GM21381 (cell line): ENCODE data around the gene ASPSCR1.

Experiments used
- ATAC-seq: cut with Tn5 transposase; IDR thresholded peaks from one replicate; pipeline ENCODE4 v1.9.1; 2021; ENCODE audit warnings: mild to moderate bottlenecking, moderate library complexity; ENCODE audit not compliant: unreplicated experiment

ASPSCR1 gene

DNA sequence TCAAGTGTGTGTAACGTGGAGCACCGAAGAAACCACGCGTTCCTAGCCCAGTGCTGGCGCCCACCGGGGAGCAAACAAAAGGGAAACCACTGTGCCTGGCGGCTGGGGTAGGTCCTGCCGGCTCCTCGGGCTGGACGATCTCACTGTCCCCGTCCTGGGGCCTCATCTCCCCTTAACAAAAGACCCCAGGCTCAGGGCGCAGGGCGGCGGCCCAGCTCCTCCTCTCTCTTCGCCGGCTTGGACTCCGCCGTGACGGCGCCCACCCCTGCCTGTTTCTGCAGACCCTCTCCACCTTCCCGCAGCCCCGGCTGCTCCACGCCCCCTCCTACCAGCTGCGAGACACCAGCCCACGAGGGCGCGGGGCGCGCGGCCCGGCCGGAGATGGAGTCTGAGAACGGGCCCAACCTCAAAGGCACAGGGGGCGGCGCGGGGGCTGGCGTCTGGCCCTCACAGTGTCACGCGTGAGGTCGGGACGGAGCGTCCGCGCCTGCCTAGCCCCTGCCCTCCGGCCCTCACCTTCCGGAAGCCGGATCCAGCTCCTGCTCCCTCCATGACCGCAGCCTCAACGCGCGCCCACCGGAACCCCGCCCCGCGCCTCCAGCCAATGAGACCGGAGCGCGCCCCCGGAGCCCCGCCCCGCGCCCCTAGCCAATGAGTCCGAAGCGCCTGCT, 45.0 kb downstream of the ASPSCR1 start, which contains the start of gene CENPX:
CENPX (minus strand) TSS at position 569 of the 671 bp plus-strand sequence; CDS start at position 552, 17 bp downstream.
- peak; percentile 11 for ATAC-seq

DNA sequence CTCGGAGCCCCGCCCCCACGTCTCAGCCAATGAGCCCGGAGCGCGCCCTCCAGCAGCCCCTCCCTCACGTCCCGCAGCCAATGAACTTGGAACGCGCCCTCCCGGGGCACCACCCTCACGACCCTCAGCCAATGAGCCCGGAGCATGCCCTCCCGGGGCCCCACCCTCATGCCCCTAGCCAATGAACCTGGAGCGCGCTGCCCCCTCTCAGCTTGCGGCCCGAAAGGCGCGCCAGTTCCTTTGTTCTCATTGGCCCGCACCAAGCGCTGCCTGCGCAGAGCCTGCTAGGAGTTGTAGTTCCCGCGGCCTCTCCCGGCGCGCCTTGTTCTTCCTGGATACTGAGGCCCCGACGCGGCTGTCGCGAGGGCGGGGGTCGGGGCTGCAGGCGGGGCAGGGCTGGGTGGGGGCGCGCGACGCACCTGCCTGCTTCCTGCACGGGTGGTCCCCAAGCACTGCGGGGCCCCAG, 45.6 kb downstream of the ASPSCR1 start, which contains the start of gene LRRC45:
LRRC45 (plus strand) TSS at position 325 of the 466 bp plus-strand sequence. CDS start 339 bp downstream, outside the sequence.
- ATAC-seq: peak; percentile 85

DNA sequence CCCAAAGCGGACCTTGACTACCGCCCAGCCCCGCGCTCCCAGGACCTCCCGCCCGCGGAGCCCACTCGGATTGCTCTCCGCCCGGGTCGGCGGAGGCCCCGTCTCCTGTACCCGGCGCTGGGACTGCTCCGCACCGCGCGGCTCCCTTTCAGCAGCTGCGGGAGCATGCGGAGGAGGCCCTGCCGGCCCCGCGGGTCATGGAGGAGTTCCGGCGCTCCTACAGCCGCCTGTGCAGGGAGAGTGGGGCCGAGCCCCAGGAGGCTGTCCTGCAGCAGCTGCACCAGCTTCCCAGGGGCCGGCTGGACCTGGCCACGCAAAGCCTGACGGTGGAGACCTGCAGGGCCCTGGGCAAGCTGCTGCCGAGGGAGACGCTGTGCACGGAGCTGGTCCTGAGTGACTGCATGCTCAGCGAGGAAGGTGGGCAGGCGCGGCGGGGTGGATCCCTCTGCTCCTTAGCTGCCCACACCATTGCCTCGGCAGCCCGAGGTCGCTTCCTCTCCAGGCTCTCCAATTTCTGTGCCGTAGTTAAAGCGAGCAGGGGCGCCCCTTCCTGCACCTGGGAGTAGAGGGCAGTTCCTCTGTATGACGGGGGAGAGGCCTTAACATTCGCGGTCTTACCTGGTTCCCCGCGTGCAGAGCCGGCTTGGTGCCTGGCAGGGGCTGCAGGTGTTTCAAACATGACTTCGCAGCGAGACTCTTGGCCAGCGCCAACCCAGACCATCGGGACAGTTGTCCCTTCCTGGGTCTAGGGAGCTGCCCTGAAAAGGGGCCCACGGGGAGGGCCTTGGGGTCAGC, 46.2 kb downstream of the ASPSCR1 start:
- peak; percentile 1 for ATAC-seq

DNA sequence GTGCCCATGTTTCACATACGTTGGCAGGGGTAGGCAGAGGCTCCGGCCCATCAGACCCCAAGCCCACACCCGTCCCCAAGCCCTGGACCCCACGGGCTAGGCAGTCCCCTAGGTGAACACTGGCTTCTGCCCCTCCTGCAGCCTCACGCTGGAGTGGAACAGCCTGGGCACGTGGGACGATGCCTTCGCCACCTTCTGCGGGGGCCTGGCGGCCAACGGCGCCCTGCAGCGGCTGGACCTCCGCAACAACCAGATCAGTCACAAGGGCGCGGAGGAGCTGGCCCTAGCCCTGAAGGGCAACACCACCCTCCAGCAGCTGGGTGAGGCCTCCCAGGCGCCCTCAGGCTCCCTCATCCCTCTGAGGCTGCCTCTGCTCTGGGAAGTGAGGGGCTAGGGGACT, 47.4 kb downstream of the ASPSCR1 start:
- ATAC-seq: no peak

DNA sequence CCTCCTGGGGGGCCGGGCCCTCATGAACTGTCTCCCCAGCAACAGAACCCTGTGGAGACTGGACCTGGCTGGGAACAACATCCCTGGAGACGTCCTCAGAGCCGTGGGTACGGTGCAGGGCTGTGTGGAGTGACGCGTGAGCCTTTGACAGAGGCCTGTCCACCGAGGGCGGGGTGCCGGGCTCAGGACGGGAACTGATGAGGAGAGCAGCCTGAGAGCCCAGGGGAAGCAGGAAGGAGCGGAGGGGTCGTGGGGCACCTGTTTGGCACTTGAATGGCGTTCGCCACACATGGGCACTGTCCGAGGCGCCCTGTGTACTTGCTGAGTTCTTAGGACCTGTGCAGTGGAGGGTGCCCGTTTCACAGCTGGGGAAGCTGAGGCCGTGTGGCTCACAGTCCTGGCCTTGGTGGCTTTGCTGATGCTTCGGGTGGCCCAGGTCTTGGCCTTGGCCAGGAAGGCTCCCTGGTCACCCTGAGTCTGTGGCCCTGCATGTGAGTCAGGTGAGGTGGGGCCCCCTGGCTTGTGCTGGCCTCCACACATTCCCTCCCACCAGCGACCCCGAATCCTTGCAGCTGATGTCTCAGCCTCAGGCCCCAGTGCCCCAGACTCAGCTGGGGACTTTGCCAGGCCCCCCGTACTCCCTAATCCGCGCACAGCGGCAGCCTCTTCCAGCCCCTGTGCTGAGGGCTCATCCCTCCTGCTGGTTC, 48.1 kb downstream of the ASPSCR1 start:
- no peak for ATAC-seq

DNA sequence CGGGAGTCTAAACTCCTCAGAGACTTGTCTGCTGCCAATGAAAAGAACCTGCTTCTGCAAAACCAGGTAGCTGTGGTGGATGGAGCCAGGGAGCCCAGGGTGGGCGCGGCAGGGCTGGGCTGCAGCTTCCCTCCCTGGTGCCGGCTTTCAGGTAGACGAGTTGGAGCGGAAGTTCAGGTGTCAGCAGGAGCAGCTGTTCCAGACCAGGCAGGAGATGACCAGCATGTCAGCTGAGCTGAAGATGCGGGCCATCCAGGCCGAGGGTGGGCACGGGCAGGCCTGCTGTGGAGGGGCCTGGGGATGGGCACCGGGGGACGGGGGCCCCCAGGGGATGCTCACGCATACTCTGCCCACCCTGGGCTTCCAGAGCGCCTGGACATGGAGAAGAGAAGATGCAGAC, 50.8 kb downstream of the ASPSCR1 start:
- ATAC-seq: no peak

DNA sequence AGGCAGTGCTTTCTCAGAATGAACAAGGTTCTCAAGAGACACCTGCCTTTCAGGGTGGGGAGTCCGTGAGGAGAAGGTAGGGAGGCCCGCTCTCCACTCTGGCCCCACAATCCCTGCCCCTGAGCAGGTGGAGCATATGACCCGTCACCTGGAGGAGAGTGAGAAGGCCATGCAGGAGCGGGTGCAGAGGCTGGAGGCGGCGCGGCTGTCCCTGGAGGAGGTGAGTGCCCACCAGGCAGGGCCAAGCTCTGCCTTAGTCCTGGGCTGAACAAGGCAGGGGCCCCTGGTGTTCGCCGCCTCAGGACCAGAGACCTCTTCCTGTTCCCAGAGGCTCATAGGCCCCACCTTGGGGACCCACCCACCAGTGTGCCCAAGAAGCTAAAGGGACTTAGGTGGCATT, 51.5 kb downstream of the ASPSCR1 start:
- no peak for ATAC-seq

DNA sequence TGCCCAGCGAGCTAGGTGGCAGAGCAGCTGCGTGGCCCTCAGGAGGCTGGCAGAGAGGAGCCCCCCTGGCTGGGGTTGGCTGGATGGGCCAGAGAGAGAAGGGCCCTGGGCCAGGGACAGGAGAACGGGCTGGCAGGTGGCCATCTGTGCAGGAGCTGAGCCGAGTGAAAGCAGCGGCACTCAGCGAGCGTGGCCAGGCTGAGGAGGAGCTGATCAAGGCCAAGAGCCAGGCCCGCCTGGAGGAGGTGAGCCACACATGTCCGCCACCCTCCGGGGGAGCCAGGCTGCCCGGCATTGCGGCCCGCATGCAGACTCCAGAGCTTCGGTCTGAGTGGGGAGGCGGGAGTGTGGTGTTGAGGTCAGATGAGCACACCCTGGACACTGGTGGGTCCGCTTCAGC, 52.0 kb downstream of the ASPSCR1 start:
- no peak for ATAC-seq

DNA sequence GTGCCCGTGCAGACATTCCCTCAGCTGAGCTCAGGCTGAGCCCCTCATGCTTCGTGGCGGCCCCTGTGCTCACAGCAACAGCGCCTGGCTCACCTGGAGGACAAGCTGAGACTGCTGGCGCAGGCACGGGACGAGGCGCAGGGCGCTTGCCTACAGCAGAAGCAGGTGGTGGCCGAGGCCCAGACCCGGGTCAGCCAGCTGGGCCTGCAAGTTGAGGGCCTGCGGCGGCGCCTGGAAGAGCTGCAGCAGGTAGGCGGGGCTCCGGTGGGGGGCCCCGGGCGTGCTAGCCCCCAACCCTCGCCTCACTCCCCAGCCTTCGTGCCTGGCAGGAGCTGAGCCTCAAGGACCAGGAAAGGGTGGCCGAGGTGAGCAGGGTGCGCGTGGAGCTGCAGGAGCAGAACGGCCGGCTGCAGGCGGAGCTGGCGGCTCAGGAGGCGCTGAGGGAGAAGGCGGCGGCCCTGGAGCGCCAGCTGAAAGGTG, 52.6 kb downstream of the ASPSCR1 start:
- no peak for ATAC-seq

DNA sequence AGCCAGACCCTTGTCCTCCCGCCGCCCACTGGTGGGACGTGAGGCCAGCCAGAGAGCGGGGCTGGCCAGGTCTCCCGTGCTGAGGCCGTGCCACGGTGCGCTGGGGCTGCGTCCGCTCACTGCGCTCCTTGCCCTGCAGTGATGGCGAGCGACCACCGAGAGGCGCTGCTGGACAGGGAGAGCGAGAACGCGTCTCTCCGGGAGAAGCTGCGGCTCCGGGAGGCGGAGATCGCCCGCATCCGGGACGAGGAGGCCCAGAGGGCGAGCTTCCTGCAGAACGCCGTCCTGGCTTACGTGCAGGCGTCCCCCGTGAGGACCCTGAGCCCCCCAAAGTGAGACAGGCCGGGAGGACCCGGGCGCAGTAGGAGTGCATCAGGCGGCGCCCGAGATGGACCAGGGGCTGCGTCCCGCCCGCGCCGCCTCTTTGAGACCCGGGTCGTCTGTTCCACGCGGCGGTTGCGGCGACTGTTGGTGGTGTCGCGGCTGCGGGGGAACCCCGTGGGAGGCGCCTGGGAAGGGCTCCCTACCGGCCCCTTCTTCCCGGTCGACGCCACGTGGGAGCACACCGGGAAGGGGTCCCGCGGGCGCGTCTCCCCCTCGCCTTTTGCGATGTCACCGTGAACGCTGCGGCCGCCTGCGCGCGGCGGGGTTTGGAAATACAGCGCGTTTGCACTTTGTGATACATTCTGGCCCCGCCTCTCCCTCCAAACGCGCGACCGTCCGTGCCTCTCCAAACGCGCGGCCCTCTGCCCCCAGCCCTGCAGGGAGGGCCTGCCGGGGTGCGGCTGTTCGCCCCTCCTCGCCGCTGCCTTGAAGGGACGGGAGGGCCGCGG, 53.3 kb downstream of the ASPSCR1 start:
- ATAC-seq: peak; percentile 47

DNA sequence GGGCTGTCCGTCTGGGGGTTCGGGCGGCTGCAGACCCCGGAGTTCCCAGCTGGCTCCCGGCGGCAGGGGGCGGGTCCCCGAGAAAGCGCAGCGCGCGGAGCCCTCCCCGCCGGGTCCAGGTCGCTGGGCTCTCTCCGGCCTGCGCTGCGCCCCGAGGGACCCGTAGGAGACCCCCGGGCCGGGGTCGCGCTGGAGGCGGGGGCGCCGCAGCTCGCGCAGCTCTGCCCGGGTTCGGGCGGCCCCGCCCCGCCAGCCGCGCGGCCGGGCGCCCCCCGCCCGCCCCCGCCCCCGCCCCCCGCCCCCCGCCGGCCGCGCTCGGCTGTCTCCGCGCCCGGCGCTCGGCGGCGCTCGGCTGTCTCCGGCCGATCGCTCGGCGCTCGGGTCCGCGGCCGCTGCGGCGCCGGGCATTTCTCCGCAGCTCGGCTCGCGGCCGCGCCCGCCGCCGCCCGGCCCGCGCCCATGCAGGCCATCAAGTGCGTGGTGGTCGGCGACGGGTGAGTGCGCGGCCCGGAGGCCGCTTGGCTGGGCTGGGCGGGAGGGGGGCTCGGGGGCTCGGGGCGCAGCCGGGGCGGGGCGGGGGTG, 54.0 kb downstream of the ASPSCR1 start, which contains the start of gene RAC3:
RAC3 (plus strand) TSS at position 376 of the 582 bp plus-strand sequence; CDS start at position 460, 84 bp downstream.
- ATAC-seq: no peak

DNA sequence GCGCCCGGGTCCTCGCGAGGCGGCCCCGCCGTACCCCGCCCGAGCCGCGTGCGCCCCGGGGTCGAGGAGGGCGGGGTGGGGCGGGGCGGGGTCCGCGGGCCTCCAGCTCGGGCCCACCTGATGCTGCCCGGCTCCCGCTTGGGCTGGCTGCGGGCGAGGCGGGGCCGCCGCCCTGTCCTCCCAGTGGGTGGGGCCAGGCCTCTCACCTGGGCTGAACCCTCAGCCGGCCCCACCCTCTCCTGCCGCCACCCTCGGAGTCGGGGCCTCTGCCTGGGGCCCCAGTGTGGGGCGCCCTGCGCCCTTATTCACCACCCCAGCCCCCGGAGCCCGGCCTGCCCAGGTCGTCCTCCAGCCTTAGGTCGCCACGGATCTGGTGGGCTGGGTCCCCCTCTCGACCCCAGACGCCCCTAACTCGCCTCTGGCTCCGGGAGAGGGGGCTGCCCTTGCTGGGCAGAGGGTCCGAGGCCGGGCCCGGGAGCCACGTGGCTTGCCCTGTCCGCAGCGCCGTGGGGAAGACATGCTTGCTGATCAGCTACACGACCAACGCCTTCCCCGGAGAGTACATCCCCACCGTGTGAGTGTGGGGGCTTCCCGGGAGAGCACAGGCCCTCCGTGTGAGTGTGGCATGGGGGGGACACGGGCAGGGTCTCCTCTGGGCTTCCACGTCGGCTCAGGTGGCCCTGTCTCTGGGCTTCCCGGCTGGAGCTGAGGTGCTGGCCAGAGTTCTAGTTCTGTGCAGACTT, 54.6 kb downstream of the ASPSCR1 start:
- ATAC-seq: no peak

DNA sequence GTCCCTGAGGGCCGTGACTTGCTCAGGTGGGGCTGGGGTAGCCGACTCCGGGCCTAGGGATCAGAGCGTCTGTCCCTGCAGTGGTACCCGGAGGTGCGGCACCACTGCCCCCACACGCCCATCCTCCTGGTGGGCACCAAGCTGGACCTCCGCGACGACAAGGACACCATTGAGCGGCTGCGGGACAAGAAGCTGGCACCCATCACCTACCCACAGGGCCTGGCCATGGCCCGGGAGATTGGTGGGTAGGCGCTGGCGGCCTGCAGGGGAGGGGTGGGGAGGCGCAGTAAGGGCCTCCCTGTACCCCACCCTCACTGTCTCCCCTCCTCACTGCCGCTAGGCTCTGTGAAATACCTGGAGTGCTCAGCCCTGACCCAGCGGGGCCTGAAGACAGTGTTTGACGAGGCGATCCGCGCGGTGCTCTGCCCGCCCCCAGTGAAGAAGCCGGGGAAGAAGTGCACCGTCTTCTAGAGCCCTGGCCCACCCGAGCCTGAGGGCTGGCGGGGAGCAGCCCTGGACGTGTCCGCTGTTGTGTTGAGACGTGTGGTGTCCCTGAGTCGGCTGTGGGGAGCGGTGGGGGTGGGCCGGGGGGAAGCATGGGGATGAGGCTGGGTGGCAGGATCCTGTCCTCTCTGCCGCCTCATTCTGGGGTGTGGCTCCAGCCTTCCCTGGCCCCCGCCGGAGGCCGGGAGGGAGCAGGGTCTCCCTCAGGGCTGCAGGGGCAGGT, 56.1 kb downstream of the ASPSCR1 start:
- ATAC-seq: no peak

DNA sequence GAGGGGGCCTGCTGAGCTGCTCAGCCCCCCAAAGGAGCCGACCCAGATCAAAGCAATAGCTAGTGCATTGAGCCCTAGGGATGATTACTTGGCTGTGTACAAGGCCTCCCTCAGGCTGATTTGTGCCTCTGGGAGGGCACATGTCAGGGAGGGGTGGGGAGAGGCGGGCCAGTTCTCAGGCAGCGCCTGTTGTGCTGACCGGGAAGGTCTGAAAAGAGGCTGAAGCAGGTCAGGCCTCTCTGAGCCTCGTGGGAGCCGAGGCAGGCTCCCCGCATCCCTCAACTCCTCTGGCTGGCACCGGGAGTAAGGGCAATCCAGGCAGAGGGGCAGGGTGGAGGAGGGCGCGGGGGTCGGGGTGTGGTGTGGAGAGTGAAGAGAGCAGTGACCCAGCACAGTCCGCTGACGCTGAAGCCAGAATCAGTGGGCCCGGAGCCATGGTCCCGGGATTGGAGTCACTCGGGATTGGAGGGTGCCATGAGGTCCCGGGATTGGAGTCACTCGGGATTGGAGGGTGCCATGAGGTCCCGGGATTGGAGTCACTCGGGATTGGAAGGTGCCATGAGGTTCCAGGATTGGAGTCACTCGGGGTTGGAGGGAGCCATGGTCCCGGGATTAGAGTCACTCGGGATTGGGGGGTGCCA, 57.1 kb downstream of the ASPSCR1 start:
- ATAC-seq: no peak

DNA sequence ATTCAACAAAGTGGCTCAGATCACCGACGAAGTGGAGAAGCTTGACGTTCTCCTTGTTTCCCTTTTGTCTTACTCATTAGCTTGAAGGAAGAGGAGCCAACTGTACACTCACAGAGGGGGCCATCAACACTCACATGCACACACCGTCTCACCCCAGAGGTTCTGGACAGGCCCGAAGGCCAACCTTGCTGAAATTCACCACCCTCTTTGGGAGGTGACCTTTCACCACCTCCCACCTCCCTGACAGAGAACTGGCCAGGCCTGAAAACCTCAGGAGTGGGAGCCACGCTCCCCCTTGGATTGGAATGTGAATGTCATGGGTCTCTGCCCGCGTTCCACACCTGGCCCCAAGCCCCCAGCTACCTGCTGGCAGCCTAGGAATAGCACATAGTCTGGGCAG, 58.1 kb downstream of the ASPSCR1 start:
- ATAC-seq: no peak

DNA sequence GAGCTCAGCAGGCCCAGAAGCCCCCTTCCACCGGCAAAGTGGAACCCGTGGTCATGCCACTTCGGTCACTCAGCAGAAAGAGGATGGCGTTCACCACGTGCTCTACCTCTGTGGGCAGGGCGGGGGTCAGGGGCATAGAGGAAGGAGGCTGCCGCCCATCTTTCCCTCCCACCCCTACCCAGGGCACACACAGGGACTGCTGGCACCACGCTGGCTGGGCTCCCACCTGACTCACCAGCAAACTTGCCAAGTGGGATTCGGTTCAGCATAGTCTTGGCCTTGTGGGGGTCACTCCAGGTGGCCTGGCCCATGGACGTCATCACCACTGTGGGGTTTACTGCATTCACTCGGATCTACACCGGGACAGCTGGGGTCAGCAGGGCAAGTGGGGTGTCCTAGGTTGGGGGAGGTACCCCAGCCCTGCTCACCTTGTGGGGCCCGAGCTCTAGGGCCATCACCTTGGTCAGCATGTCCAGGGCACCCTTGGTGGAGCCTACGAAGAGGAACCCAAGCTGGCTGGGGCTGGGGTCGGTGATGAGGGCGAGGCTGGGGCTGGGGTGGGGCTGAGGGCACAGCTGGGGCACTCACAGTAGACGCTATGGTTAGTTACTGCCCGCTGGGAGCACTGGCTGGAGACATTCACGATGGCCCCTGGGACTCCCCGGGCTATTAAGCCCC, 58.7 kb downstream of the ASPSCR1 start:
- ATAC-seq: no peak

DNA sequence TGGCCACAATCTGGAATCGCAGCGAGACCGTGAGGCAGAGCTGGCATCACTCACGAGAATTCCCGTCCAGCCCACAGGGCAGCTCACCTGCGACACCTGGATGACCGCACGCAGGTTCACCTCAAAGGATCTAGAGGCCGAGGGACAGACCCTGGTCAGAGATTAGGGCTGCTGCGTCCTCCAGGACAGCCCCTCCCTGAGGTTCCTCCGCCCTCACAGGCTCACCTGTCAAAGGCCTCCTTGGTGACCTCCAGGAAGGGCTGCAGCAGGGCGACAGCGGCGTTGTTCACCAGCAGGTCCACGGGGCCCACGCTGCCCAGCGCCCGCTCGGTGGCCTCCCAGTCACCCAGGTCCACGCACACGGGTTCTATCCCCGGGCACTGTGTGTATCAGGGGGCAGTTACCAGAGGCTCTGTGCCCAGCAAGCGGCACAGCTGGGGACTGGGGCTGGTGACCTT, 59.2 kb downstream of the ASPSCR1 start:
- ATAC-seq: no peak
